Chondrocyte (in vitro differentiated cells): ENCODE measurements around the gene MCM7. TPM values are rescaled to one million over a fixed set of nuclear protein-coding genes. Genes with fewer than 3 reads are reported as not detected.

Experiments
- DNase-seq: peaks from one replicate; pipeline ENCODE4 v3.0.0; 2021; ENCODE audit warnings: mixed read lengths, low spot score
- H3K27ac Mint-ChIP-seq: one replicate; pipeline ENCODE4 v1.8.0; 2021; ENCODE audit warnings: mild to moderate bottlenecking, moderate library complexity, mixed read lengths; ENCODE audit not compliant: unreplicated experiment
- H3K27me3 Mint-ChIP-seq: 2 replicates; pipeline ENCODE4 v1.8.0; 2021; ENCODE audit warnings: low read depth, mixed read lengths
- H3K36me3 Mint-ChIP-seq: 2 replicates; pipeline ENCODE4 v1.8.0; 2021; ENCODE audit warnings: low read depth, mixed read lengths
- H3K4me1 Mint-ChIP-seq: 2 replicates; pipeline ENCODE4 v1.8.0; 2021; ENCODE audit warnings: low read depth, mild to moderate bottlenecking, mixed read lengths
- H3K4me3 Mint-ChIP-seq: one replicate; pipeline ENCODE4 v1.8.0; 2021; ENCODE audit warnings: mild to moderate bottlenecking, moderate library complexity, mixed read lengths; ENCODE audit not compliant: unreplicated experiment
- H3K9me3 Mint-ChIP-seq: 2 replicates; pipeline ENCODE4 v1.8.0; 2021; ENCODE audit warnings: low read depth, mixed read lengths
- CTCF ChIP-seq: fragments of 200-600 bp; sonication (generic); IDR thresholded peaks from 2 replicates; pipeline ENCODE4 v1.5.0; 2021; ENCODE audit warnings: antibody characterized with exemption, mild to moderate bottlenecking, moderate library complexity
- total RNA-seq: library from RNA; stranded (reverse); gene quantifications from 3 replicates; pipeline ENCODE4 v1.2.1, GENCODE V29; 2021

MCM7 gene
- total RNA-seq, 1 donor from 2014 or later, result 34.0 TPM

- peaks cover 22% of the 10 kb centered on the region for H3K36me3 Mint-ChIP-seq
- no peaks in the 10 kb centered on the region for H3K9me3 Mint-ChIP-seq
- no peak overlapping the region for H3K4me3 Mint-ChIP-seq
- H3K27me3 Mint-ChIP-seq, result no peaks in the 10 kb centered on the region
- H3K27ac Mint-ChIP-seq, result peak overlapping the region; percentile 27
- no peak for DNase-seq
- peaks cover 17% of the 10 kb centered on the region for H3K4me1 Mint-ChIP-seq
- no peak for TF ChIP-seq CTCF
These were observed 4.3 kb upstream of the MCM7 start for GRCh38 chr7:100105534-100105933.

DNA sequence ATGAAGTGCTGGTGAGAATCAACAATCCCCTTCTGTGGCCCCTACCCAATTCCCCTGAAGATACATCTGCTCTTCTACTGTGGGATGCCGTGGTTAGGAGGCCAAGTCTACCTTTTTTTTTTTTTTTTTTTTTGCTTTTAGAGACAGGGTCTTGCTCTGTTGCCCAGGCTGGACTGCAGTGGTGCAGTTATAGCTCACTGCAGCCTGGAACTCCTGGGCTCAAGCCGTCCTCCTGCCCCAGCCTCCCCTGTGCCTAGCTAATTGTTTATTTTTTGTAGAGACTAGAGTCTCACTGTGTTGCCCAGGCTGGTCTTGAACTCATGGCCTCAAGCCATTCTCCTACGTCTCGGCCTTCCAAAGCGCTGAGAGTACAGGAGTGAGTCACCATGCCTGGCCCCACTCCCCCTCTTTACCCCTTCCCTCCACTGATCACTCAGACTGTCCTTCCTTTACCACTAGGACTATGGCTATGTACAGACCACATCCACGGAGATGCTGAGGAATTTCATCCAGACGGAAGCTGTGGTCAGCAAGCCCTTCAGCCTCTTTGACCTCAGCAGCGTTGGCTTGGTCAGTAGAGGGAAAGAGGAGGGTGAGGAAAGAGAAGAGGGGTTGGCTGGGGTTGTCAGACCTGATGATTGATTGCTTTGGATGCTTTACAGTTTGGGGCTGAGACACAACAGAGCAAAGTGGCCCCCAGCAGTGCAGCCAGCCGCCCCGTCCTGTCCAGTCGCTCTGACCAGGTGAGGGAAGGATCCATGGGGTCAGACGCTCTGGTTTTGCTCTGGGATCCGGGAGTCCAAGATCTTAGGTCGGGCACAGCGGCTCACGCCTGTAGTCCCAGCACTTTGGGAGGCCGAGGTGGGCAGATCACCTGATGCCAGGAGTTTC is 2.0 kb upstream of the MCM7 start:
- no peak for DNase-seq
- peaks cover 28% of the 10 kb centered on the region for H3K36me3 Mint-ChIP-seq

DNA sequence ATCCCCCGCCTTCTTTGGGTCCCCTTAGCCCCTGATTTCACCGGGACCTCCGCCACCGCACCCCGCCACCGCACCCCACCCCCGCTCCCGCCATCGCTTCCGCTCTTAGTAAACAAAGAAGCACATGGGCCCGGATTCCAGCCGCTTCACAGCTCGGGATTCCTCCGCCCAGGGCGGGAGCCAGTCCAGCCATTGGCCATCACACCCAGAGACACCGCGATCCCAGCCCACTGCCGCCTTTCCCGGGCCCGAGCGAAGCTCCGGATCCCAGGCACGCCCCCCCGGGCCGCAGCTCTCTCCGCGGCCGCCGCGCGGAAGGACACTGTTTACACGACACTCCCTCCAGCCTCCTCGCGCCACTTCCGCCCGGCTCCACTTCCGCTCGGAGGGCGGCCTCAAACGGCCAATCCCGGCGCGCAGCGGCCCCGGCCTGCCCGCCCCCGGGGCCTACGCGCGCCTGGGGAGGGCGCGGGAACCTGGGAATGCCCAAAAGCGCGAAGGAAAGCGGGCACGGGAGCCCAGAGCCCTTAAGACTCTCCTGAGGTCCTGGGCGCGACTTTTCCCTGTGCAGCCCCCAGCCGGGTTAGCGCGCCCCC is 679 bp downstream of the MCM7 start:
- Mint-ChIP-seq H3K4me1 (peaks cover 37% of the 10 kb centered on the region), H3K27me3 (no peaks in the 10 kb centered on the region), H3K4me3 (peak overlapping the region; percentile 93), H3K9me3 (no peaks in the 10 kb centered on the region), H3K36me3 (peaks cover 37% of the 10 kb centered on the region), H3K27ac (peak overlapping the region; percentile 97)
- no peak for DNase-seq
- TF ChIP-seq CTCF, result no peak

More for the DNA sequence above, 2.0 kb upstream of the MCM7 start:
- Mint-ChIP-seq H3K27me3 (no peaks in the 10 kb centered on the region), H3K9me3 (no peaks in the 10 kb centered on the region), H3K4me1 (peaks cover 37% of the 10 kb centered on the region), H3K4me3 (peak overlapping the region; percentile 93), H3K27ac (peak overlapping the region; percentile 53)
- no peak for TF ChIP-seq CTCF

GRCh38 chr7:100099452-100099851 is 1.7 kb downstream of the MCM7 start:
- TF ChIP-seq CTCF, result no peak
- H3K9me3 Mint-ChIP-seq, result no peaks in the 10 kb centered on the region
- H3K36me3 Mint-ChIP-seq, result peaks cover 37% of the 10 kb centered on the region
- H3K4me1 Mint-ChIP-seq, result peaks cover 37% of the 10 kb centered on the region
- no peak overlapping the region for H3K27ac Mint-ChIP-seq
- DNase-seq, result no peak
- H3K27me3 Mint-ChIP-seq, result no peaks in the 10 kb centered on the region
- H3K4me3 Mint-ChIP-seq, result peak overlapping the region; percentile 93

DNA sequence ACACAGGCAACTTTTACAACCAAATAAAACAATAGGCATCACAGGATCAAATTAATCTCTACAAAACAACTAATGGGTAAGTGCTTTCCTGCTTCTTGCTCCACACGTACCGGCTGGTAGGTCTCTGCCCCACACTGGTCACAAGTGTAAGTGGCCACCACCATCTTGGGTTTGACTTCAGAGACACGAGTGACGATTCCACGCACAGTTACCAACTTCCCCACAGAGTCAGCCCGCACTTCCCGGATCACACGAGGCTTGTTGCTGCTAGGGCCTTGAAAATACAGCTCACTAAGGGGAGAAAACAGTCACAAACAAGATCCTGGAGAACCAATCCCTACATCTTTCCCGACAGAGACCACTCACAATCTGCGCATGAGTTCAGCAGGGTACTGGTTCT is 2.3 kb downstream of the MCM7 start:
- Mint-ChIP-seq H3K27me3 (no peaks in the 10 kb centered on the region), H3K36me3 (peaks cover 36% of the 10 kb centered on the region), H3K4me3 (peak overlapping the region; percentile 93), H3K27ac (no peak overlapping the region), H3K4me1 (peaks cover 36% of the 10 kb centered on the region), H3K9me3 (no peaks in the 10 kb centered on the region)
- DNase-seq, result no peak
- no peak for TF ChIP-seq CTCF
